GM18868 (cell line): ENCODE results near the gene ENHO.
"Not testable (repeated sequence)": the region's sequence is repeated elsewhere in the genome, so short reads cannot be mapped to it uniquely, and the experiment has no call there.

ENCODE experiments used
- ATAC-seq: cut with Tn5 transposase; IDR thresholded peaks from one replicate; pipeline ENCODE4 v1.9.1; 2021; ENCODE audit warnings: mild to moderate bottlenecking, moderate library complexity; ENCODE audit not compliant: unreplicated experiment

The ENHO gene

GRCh38 chr9:34482746-34483145, 40.0 kb downstream of the ENHO start:
- ATAC-seq = not testable (repeated sequence)

- not testable (repeated sequence) for ATAC-seq
Measured at GRCh38 chr9:34481620-34482019, 41.2 kb downstream of the ENHO start.

- no peak for ATAC-seq
Measured at GRCh38 chr9:34479431-34479866, 43.3 kb downstream of the ENHO start.

GRCh38 chr9:34477541-34477940, 45.2 kb downstream of the ENHO start:
- no peak for ATAC-seq

GRCh38 chr9:34475097-34475496, 47.7 kb downstream of the ENHO start:
- no peak for ATAC-seq
